Measurements from ENCODE around the gene SH3BP2.

SH3BP2 gene

DNA sequence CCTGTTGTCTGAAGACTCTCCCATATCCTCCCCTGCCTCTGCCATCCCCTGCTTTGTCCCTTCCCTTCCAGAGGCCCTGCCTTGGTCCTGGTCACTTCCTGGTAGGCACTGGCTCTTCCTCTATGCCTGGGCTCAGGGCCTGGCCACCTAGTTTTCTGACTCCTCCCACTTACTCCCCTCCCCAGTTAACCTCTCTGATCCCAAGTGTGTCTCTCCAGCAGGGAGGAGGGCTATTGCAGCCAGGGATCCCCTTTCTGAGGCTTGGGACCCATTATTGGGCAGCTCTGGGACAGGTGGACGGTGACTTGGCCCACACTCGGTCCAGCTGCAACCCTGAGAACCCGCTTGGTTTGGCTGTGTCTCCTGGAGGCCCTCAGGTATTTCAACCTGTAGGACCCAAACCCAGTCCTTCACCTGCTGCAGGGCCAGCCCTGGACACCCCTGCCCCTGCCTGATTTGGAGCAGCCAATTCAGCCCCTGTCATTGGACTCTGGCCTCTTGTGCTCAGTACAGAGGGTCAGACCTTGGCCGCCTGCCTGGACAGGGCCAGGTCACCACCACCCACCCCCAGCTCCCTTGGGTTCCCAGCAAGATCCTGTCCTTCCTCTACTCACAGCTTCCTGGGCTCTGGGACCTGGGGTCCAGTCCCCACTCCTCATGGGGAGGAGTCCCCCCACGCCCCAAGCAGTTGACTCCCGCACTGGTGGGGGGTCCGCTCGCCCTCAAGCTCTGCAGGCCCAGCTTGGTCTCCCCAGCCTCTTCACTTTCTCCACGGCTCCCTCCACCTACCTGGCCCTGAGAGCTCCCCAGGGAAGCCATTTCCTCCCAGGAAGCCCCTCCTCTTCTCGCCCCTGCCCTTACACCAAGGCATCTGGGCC is 1.1 kb upstream of the SH3BP2 start:
- peak; percentile 40 for DNase-seq

DNA sequence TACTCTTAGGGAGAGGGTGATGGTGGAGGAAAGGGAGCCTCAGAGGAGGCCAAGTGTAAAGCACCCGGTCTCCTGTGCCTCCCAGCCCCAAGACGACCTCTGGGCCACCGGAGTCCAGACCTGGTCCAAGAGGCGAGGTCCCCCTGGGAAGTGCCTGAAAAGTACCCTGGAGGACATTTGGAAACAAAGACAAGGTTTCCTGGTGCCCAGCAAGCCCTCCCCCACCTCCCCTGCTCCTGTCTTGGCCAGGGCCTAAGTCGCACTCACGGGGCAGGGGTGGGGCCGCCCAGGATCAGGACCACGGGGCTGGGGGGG is 532 bp upstream of the SH3BP2 start:
- no peak for DNase-seq

DNA sequence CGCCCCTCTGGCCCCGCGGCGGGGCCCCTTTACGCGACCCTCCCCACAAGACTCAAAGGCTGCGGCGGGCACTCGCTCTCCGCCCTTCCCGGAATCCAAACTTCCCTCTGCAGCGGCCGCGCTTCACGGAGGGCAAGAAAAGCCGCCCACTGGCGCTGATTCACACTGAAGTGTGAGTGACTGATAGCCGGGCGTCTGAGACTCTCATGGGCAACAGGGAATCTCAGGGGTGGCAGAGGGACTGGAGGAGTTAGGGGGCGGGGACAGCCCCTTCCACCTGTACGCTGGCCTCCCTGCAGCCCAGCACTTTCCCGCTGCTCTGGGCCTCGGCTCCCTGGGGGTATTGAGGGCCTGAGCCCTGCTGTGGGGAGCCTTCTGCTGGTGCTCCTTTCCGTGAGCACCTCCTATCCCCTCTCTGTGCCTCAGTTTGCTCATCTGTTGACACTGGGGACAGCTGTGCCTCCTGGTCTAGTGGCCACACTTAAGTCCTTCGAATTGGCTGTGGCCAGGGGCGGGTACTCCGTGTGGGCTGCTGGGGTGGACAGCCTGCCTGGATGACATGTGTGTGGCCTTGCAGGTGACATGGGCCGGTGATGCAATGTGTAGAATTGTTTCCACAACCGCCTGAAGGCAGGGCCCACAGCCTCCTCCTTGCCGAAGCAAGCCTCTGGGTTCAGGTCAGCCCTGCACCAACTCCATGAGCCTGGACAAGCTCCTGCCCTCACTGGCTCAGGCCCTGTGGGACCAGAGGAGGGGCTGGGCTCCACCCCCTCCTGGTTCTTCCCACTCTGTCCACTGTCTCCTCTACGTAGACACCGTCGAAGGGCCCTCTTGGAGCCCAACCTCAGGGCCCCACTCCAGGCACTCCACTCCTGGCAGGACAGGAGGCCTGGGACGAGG is 951 bp downstream of the SH3BP2 start:
- peak; percentile 56 for DNase-seq

DNA sequence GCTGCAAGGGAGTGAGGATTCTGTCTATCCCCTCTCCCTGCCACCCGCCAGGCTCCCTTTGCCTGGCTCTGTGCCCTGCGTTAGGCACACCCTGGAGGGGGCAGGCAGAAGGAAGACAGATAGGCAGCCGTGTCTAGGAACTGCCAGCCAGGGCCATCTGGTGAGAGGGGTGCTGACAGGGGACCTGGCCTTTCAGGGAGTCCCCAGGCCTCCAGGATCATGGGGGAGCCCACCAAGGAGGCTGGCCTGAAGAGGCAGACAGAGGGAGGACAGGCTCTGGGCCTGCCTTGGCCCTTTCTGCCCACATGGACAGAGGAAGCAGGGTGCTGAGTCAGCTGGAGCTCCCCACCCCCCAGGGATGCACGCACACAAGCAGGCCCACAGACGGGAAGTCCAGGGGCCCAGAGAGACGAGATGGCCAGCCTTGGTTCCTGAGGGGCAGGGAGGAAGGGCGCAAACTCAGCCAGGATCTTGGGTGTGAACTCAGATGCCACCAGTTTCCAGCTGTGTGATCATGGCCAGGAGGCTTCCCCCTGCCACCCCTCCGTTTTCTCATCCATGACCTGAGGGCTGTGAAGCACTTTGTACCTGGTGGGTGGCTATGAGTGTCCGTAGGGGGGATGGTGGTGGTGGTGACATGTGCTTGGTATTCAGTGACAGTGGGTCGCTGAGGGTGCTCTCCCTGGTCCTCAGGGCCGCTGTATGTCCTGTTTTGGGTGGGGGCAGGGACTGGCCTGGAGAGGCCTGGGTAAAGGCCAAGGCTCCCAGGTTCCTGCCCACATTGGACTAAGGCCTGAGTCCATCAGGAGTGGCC is 1.8 kb downstream of the SH3BP2 start:
- no peak for DNase-seq

DNA sequence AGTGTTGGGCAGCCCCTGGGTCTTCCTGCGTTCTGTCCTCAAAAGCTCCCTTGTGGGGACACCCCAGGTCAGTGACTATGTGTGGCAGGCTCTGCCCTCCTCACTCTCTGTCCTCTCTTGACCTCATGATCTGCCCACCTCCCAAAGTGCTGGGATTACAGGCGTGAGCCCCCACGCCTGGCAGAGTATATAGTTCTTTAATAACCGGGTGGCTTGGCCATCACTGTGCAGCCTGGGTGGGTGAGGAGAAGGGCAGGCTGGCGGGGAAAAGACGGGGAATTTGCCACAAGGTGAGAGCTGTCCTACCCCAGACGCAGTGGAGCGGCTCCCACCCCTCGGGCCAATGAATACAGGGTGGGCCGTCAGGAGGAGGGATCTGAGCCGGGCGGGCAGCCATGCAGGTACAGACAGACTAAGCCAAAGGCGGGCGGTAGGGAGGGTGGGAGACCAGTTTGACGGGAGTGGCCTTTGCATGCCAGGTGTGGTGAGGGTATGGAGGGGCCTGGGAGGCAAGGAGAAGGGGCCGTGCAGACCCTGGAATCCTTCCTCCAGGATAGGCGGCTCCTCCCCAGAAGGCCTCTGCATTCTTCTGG is 2.5 kb downstream of the SH3BP2 start:
- DNase-seq = peak; percentile 39

DNA sequence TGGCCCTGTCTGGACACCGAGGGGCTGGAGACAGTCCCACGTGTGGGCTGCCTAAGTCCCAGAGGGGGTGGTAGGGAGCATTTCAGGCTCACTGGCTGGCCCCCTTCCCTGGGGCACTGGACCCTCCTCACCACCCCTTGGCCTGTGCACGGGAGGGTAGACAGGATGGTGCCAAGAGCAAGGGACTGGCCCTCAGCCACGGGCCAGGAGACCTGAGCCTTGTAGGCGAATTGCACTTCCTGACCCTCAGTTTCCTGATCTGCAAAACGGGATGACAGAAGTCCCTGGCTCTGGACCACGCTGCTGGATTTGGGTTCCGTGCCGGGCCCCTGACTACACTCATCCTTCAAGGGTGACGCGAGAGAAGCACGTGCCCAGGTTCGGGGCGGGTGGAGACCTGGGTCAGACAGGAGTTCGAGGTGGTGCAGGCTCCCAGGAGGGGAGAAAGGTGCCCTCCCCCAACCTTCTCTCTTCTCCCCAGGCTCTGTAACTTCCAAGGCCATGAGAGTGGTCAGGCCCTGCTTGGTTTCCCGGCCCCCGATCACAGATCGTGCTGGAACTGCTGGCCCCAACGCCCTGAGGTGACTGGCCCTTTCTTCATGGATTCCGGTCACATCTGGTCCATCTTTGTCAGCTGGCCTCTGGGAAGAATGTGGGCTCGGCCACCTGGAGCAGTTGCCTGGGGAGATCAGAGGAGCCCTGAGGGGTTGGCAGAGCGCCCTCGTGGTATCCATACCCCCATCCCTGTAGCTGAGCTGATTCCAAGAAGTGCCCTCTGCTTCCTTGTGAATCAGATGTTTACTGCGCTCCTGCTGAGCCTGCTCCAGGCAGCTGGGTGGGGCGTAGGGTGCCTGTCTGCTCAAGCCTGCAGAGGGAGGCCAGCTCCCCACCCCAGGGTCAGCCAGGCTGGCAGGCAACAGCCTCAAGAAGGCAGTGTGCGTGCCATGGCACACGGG is 3.3 kb downstream of the SH3BP2 start:
- peak; percentile 42 for DNase-seq

DNA sequence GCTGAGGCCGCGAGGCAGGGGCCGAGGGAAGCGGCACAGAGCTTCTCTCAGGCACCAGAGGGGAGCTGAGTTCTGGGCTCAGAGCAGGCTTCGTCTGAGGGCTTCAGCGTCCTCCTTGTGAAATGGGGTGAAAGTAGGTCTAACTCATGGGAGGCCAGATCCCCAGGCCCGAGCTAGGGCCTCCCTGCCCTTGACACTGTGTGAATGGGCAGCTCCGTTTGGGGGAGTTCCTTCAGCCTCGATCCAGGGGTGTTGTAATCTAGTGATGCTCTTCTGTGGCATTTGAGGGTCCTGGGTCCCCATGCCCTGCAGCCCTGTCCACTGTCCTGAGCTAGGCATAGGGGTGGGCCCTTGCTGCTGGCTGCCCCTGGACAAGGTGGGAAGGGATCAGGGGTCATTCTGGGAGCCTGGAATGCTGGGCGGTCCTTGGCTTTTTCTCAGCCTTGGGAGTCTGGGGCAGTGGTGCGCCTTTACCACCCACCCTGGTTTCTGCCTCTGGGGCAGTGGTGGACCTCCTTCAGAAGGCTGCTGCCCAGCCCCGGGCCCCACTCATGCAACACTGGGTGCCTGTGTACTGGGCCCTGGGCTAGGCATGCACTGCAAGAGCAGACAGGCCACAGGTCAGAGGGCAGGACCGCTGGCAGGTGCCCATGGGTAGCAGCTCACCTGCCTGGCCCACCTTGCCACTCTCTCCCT is 4.1 kb downstream of the SH3BP2 start:
- DNase-seq = peak; percentile 37

DNA sequence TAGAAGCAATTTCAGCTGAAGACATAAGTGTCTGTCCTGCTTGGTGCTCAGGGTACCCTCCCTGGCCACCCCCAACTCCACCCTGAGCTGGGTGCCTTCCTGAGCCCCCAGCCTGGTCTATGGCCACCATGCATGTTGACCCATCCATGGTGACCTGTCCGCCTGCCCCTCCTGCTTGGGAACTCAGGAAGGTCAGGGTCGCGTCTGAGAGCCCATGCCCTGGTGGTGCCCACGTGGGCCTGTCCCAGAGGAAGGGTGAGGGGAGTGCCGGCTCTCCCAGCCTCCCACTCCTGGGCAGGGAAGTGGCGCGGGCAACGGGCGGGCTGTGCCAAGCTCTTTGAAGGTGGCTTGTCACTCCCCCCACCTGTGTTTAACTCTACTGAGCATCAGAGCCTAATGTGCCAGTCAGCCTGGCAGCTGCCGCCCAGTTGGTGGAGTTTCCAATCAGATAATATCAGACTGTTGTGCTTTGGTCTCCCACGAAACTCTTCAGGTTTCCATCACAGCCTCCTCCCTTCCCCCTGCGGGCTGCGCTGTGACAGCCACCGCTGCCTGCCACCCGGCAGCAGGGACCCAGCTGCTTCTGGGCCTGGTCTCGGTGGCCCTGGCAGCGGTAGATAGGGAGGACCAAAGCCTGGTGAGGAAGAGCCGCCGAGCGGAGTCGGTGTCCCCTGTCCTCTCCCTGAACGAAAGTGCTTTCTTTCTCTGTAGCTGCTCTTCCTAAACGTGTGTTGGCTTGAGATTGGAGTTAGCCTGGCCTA is 4.8 kb downstream of the SH3BP2 start:
- peak; percentile 41 for DNase-seq

DNA sequence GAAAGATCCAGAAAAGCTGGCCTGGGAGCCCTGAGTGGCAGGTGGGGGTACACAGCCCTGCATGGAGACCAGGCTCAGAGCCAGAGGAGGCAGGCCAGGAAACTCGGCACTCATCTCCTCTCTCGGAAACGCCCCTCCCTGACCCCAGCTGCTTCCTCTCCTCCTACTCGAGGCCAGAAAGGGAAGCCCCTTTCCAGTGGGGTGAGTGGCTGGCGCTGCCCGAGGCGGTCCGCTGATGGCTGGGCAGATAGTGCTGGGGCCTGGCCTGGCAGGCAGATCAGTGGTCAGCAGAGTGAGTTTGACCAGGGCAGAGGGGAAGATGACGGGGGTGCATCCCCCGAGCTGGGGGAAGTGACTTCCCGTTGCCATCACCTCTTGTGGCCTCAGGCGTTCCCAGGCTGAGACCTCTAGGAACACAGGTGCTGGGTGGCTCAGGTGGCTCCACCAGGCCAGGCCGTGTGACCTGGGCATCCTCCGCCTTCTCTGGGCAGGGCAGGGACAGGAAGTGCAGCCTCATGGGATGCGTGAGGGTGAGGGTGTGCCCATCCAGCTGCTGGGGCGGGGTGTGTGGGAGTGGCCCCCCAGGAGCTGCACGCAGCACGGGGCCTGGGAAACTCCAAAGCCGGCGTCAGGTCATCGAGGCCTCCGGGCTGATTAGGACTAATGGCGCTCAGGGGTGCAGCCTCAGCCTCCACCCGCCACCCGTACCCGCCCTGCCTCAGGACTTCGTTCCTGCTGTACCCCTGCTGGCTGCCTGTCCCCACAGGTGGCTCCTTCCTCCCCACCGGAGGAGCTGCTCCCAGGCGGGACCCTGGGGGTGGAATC is 5.7 kb downstream of the SH3BP2 start:
- DNase-seq = peak; percentile 75

DNA sequence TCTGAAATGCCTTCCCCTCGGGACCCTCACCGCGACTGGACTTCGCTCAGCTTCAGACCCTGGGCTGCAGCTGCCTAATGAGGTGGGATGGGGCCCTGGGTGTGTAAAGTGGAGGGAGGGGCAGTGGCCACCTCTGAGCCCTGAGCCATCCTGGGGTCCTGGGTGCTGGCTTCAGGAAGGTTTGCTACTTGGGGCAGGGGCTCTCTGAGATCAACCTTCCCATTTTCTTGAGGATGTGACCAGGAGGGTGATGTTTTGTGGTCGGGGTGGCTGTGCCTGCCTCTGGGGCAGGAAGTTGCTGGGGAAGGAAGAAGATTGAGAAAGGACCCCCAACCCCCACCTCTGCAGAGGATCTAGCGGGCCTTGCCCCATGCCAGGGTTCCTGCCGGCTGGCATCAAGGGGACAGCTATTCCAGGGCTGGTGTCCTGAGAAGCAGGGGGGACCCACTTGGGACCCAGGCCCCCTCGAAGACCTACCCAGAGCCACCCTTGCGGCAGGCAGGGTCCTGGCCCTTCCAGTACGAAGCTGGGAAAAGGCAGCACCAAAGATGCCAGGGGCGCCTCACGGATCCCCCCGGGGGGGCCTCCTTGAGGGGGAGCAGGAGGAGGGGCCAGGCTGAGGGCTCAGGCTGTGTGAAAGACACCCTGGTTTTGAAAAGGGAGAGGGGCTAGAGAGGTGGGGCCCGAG is 6.5 kb downstream of the SH3BP2 start:
- peak; percentile 33 for DNase-seq

DNA sequence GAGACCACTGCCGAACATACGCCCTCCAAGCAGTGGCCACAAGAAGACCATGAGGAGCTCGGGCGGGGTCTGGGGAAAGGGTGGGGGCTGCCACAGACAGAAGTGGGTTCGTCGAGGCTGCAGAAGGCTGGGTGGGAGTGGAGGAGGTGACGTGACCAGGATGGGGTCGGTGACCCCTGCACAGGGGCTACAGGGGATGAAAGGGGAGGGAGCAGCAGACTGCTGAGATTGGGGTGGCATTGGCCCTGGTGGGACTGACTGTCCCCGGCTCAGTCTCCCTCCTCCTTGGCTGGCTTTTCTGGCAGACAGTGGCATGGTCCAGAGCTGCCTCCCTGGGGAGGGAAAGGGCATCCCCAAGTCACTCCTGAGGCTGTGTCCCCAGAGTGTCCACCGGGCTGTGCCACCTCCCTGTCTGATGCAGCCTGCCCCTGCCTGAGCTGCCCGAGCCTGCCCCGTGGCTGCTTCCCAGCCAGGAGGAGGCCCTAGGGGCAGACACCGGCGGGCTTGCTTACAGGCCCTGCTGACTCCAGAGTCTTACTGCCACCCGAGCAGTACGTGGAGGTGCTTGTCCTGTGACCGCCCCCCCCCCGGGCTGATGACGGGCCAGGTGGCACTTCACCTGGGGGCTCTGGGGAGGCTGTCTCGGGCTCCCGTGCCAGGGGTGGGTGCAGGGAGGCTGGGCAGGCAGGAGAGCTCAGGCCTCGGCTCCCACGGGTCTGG is 7.2 kb downstream of the SH3BP2 start:
- peak; percentile 49 for DNase-seq

DNA sequence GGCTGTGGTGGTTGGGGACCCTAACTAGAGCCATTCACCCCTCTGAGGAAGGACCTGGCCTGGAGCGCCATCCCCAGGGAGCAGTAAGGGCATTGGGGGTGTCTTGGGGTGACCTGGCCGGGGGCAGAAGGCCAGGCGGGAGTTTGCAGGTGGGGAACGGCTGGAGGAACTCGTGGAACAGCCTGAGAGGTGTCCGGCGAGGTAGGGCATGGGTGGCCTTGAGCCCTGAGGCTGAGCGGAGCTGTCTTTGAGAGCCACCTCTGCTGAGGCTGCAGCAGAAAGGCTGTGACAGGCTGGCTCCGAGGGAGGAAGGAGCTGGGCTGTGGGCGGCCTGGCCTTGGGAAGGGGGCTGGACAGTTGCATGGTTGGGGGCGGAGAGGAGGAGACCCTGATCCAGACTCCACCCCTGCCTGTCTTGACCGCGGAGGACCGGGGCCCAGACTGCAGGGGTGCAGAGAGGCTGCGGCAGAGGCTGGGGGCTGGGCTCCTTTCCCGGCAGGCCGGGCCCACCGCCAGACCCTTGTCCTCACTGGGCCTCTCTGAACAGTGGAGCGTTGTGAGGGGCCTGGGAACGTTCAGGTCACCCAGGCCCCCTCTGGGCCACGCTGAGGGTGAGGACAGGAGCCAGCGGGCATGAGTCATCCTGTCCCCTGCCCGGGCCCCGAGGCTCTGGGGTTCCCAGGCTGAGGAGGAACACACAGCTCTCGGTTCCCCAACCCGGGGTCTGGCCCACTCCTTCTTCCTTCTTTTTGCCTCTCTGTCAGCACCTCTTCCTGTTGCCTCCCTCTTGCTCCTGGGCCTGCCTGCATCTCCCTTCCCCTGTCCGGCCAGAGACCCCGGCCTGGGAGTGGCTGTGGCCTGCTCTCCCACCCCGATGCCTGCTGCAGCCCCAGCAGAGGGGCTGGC is 8.1 kb downstream of the SH3BP2 start:
- peak; percentile 95 for DNase-seq

DNA sequence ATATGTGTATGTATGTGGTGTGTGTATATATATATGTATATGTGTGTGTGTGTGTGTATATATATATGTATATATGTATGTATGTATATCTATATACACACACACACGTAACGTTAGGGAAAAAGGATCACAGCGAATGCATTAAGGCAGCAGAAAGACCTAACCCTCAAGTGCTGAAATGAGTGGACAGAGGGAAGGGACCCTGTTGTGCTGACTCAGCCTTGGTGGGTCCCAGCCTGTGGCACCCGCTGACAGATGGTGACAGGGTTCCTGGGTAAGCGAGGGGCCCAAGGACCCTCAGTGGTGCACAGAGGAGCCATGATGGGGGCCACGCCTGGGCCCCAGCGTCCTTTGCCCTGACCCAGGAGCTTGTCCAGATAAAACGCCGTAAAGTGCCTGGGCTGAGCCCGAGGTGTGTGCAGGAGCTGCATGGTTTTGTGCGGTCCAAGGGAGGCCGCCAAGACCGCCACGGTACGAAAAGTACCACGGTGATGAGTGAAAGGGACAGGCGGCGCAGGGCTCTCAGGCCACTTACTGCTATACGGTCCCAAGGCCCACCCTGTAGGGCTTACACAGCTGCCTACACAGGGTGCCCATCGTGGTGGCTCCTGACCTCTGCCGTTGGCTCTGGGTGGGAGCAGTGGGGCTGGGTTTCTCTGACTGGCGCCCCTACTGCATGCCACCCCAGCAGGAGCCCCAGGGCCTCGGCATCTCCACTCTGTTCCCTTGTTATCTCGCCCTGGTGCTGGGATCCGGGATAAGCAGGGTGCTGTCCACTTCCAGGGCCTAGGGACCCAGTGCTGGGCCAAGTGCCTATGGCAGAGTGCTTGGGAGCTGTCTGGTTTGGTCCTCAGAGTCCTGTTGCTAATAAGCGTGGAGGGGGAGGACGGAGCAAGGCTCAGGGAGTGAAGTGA is 10.0 kb downstream of the SH3BP2 start:
- no peak for DNase-seq

DNA sequence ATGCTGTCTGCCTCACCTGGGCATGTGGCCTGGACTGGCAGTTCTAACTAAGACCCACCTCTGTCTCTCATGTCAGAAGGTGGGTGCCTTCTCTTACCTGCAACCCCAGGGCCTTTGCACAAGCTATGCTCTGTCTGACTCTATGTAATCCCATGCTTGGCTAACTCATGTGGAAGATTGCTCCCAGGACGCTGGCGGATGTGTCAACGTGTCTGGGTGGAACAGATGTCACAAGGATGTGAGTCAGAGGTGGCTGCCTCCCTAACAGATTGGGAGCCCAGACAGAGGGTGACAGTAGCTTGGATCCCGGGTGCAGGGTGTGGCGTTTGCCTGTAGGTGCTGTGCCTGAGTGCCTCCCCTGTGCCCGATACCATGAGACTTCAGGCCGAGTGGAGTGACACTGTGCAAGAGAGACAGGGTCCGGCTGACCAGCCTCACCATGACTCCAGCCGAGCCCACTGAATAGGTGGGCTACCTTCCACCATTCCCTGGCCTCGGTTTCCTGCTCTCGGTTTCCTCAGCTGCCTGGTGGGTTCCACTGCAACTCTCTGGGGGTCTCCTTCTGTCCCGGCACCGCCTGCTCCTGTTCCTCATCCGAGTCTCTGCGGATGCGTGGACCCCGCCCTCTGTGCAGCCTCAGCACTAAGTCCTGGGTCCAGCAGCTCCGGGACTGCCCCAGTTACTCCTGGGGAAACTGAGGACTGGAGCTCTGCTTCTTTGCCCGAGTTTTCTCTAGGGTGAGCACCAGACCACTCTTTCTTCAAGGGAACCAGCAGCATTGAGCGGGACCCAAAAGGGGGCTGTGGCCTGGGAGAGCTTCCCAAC is 11.0 kb downstream of the SH3BP2 start:
- DNase-seq = peak; percentile 38

Data from right forelimb (tissue), 1 donor.